Measurements from ENCODE around the gene PIGS.

PIGS gene

GRCh38 chr17:28545787-28546415 is 25.4 kb downstream of the PIGS start:
- H3K4me3 ChIP-seq (ENCODE audit: low read depth, low read length), result no peak overlapping the region
- TF ChIP-seq CTCF (IDR thresholded peaks at IDR 0.05; ENCODE audit: insufficient read depth, low read length, missing control alignments), result no peak
- ChIA-PET POLR2A (interaction anchor here (0.9 kb wide), 1 partner anchor 26 kb away, joined by 3 read pairs; the partner anchor contains the start of gene PIGS), CTCF (interaction anchor here (1.7 to 8.9 kb wide), 5 partner anchors 9 to 67 kb away, joined by 5 to 107 read pairs (median 14); no protein-coding TSS in a partner anchor)
- no peak for DNase-seq (ENCODE audit: low read depth, low spot score)

GRCh38 chr17:28545141-28545503 is 26.2 kb downstream of the PIGS start:
- TF ChIP-seq CTCF (IDR thresholded peaks at IDR 0.05; ENCODE audit: insufficient read depth, low read length, missing control alignments), result no peak
- POLR2A ChIA-PET, result no interaction called here
- no peak overlapping the region for H3K4me3 ChIP-seq (ENCODE audit: low read depth, low read length)
- CTCF ChIA-PET, result interaction anchor here (1.2 to 8.9 kb wide), 4 partner anchors 8 to 65 kb away, joined by 3 to 107 read pairs (median 42); no protein-coding TSS in a partner anchor
- no peak for DNase-seq (ENCODE audit: low read depth, low spot score)

GRCh38 chr17:28544402-28545140 is 26.8 kb downstream of the PIGS start:
- ChIA-PET CTCF (interaction anchor here (1.2 to 8.9 kb wide), 3 partner anchors 7 to 50 kb away, joined by 3 to 107 read pairs (median 77); no protein-coding TSS in a partner anchor), POLR2A (no interaction called here)
- DNase-seq (ENCODE audit: low read depth, low spot score), result no peak
- H3K4me3 ChIP-seq (ENCODE audit: low read depth, low read length), result no peak overlapping the region
- no peak for TF ChIP-seq CTCF (IDR thresholded peaks at IDR 0.05; ENCODE audit: insufficient read depth, low read length, missing control alignments)

GRCh38 chr17:28541439-28541838 is 29.9 kb downstream of the PIGS start:
- no peak for DNase-seq (ENCODE audit: low read depth, low spot score)
- CTCF ChIA-PET, result interaction anchor here (0.6 to 8.8 kb wide), 14 partner anchors 8 to 117 kb away, joined by 3 to 258 read pairs (median 8); partner anchors contain the start of genes FOXN1 and UNC119
- no peak for TF ChIP-seq CTCF (IDR thresholded peaks at IDR 0.05; ENCODE audit: insufficient read depth, low read length, missing control alignments)
- POLR2A ChIA-PET, result no interaction called here
- no peak overlapping the region for H3K4me3 ChIP-seq (ENCODE audit: low read depth, low read length)

GRCh38 chr17:28540231-28540630 is 31.1 kb downstream of the PIGS start:
- TF ChIP-seq CTCF (IDR thresholded peaks at IDR 0.05; ENCODE audit: insufficient read depth, low read length, missing control alignments), result no peak
- ChIA-PET POLR2A (no interaction called here), CTCF (interaction anchor here (0.7 to 8.8 kb wide), 15 partner anchors 9 to 124 kb away, joined by 3 to 258 read pairs (median 6); partner anchors contain the start of genes FOXN1 and UNC119)
- no peak for DNase-seq (ENCODE audit: low read depth, low spot score)
- H3K4me3 ChIP-seq (ENCODE audit: low read depth, low read length), result no peak overlapping the region

- ChIA-PET POLR2A (no interaction called here), CTCF (interaction anchor here (1.3 to 8.8 kb wide), 5 partner anchors 11 to 50 kb away, joined by 3 to 258 read pairs (median 19); partner anchors contain the start of gene UNC119)
- no peak for DNase-seq (ENCODE audit: low read depth, low spot score)
- TF ChIP-seq CTCF (IDR thresholded peaks at IDR 0.05; ENCODE audit: insufficient read depth, low read length, missing control alignments), result no peak
- no peak overlapping the region for H3K4me3 ChIP-seq (ENCODE audit: low read depth, low read length)
Observed at GRCh38 chr17:28538296-28538895, 32.9 kb downstream of the PIGS start.
